Measurements from ENCODE around the gene MTREX.

The MTREX gene

GRCh38 chr5:55418994-55419968 is 111.5 kb downstream of the MTREX start:
- no peak for TF ChIP-seq CTCF (IDR thresholded peaks at IDR 0.05; ENCODE audit: extremely low read depth, insufficient read depth, missing control alignments)

DNA sequence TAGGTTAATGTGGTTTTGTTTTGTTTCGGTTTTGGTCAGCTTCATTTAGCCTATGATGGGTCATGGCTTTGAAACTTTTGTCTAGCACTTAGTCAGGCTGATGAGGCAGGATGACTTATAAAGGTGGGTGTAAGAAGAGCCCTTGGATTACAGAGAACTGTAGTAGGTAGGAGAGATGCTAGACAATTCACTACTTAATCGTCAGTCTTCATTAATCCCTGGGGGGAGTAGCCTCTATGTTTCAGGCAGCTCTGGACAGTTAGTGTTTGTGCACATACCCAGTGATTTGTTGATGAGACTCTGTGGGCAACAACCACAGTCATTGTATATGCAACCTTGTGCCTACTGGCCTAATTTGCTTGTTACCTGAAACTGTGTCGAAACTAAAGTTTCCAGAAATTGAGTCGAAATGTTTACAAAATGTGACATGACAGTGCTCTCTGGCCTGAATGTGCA is 113.3 kb downstream of the MTREX start:
- peak; percentile 55 for DNase-seq (ENCODE audit: low spot score)
- TF ChIP-seq CTCF (IDR thresholded peaks at IDR 0.05; ENCODE audit: extremely low read depth, insufficient read depth, missing control alignments): no peak
- in situ Hi-C loops (cut with MboI; ENCODE audit: low pct_unique_long_range_greater_than_20kb, low sequenced_read_pairs, unreplicated experiment): loop anchor here (25.0 kb wide), 1 partner anchor 266 kb away; no protein-coding TSS in a partner anchor

More at GRCh38 chr5:55418994-55419968, 111.5 kb downstream of the MTREX start:
- DNase-seq (ENCODE audit: low spot score): no peak
- in situ Hi-C loops (cut with MboI; ENCODE audit: low pct_unique_long_range_greater_than_20kb, low sequenced_read_pairs, unreplicated experiment): loop anchor here (25.0 kb wide), 1 partner anchor 268 kb away; no protein-coding TSS in a partner anchor

DNA sequence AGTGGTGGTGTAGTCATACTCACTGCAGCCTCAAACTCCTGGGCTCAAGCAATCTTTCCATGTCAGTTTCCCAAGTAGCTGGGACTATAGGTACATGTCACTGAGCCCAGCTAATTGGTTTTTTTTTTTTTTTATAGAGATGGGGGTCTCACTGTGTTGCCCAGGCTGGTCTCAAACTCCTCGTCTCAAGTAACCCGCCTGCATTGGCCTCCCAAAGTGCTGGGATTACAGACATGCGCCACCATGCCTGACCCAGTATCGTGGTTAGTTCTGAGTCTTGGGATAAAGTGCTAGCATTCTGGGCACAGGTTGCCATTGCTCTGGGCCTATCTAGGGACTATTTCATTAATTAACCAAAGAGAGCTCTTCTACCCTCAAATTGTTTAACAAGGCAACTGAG is 118.7 kb downstream of the MTREX start:
- TF ChIP-seq CTCF (IDR thresholded peaks at IDR 0.05; ENCODE audit: extremely low read depth, insufficient read depth, missing control alignments): no peak
- in situ Hi-C loops (cut with MboI; ENCODE audit: low pct_unique_long_range_greater_than_20kb, low sequenced_read_pairs, unreplicated experiment): no loop called here
- DNase-seq (ENCODE audit: low spot score): no peak

DNA sequence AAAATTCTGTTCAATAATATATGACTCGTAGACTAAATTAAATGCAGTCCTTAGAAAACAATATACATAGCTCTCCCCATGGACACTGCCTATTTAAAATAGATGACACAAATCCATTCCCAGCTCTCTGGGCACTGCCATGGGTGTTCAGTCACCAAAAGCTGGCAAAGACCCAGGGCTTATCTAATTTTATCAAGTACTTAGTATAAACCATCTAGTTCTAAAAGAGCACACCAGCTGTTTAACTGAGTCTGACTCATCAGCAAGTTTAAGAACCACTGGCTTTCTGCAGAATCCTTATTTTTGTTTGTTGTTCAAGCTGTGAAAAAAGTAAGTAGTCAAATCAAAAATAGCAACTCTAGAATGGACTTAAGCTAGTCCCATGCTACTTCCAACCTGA is 119.4 kb downstream of the MTREX start:
- DNase-seq (ENCODE audit: low spot score): no peak
- in situ Hi-C loops (cut with MboI; ENCODE audit: low pct_unique_long_range_greater_than_20kb, low sequenced_read_pairs, unreplicated experiment): no loop called here
- TF ChIP-seq CTCF (IDR thresholded peaks at IDR 0.05; ENCODE audit: extremely low read depth, insufficient read depth, missing control alignments): no peak

- TF ChIP-seq CTCF (IDR thresholded peaks at IDR 0.05; ENCODE audit: extremely low read depth, insufficient read depth, missing control alignments): no peak
- in situ Hi-C loops (cut with MboI; ENCODE audit: low pct_unique_long_range_greater_than_20kb, low sequenced_read_pairs, unreplicated experiment): no loop called here
- DNase-seq (ENCODE audit: low spot score): no peak
Measured at GRCh38 chr5:55429221-55429612, 121.4 kb downstream of the MTREX start.

DNA sequence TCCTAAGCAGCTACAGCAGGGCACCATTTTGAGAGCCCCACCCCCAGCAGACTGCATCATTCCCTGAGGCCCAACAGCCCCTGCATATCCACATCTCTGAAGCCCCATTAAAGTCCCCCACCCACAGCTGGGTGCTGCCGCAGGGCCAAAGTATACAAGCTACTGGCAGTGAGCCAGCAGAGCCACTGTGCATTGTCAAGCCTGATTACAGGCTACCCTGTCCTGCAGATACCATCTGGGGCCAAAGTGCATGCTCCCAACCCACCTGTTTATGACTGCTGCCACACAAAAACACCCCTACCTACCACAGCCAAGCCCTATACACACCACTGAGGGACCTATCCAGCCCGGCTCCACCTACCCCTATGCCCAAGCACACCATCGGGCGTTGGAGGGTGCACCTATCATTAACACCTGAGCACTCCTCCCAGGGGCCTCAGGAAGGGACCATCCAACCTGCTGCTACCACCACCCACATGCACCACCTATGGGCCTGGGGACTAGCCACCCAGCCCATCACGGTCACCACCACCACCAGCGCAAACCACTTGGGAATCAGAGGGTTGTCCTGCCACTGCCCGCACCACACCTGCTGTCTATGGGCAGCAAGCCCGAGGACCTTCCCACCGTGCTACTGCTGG is 121.9 kb downstream of the MTREX start:
- no peak for TF ChIP-seq CTCF (IDR thresholded peaks at IDR 0.05; ENCODE audit: extremely low read depth, insufficient read depth, missing control alignments)
- in situ Hi-C loops (cut with MboI; ENCODE audit: low pct_unique_long_range_greater_than_20kb, low sequenced_read_pairs, unreplicated experiment): no loop called here
- DNase-seq (ENCODE audit: low spot score): no peak

Measured in GM13977 (cell line).